Ovary (tissue), 3 donors: ENCODE results near the gene MOGAT3.

Experiments used
- EP300 ChIP-seq: sonication (generic); formaldehyde crosslinking; IDR thresholded peaks from one replicate; pipeline ENCODE4 v1.6.1; 2017; ENCODE audit warnings: antibody characterized with exemption
- POLR2A ChIP-seq: fragments of 450-650 bp; IDR thresholded peaks from one replicate; pipeline ENCODE4 v1.6.1; 2017; ENCODE audit warnings: antibody characterized with exemption, mild to moderate bottlenecking, moderate library complexity
- TF ChIP-seq, protein P1 (sequence below), 3 donors: fragments of 450-650 bp in 2 of 3; fragments of 200-600 bp in 1 of 3; IDR thresholded peaks; one replicate each; pipeline versions ENCODE4 v1.5.1 to v1.8.0; 2016 to 2022; ENCODE audit warnings: antibody characterized with exemption in 3 of 3, mild to moderate bottlenecking in 1 of 3
- donor health status: DM: no; HTN: no; CAD: no.

DNA sequence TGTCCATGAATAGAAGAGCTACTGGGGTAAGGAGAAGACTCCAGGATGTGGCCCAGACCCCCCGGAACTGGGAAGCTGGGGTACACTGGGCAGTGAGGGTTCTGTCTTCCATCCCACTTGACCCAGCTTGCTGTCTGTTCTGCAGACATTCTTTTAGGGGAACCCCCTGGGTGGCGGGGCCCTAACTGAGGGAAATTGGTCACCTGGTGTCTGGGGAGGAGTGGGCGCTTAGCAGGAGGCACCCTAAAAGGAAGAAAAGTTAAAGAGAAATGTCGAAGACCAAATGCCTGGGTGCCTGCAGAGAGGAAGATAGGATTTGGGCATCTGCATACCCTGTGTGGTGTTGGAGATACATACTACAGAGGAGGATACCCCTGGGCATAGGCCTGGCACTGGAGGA, 45.5 kb downstream of the MOGAT3 start:
- TF ChIP-seq POLR2A = no peak
- TF ChIP-seq, protein P1, sequence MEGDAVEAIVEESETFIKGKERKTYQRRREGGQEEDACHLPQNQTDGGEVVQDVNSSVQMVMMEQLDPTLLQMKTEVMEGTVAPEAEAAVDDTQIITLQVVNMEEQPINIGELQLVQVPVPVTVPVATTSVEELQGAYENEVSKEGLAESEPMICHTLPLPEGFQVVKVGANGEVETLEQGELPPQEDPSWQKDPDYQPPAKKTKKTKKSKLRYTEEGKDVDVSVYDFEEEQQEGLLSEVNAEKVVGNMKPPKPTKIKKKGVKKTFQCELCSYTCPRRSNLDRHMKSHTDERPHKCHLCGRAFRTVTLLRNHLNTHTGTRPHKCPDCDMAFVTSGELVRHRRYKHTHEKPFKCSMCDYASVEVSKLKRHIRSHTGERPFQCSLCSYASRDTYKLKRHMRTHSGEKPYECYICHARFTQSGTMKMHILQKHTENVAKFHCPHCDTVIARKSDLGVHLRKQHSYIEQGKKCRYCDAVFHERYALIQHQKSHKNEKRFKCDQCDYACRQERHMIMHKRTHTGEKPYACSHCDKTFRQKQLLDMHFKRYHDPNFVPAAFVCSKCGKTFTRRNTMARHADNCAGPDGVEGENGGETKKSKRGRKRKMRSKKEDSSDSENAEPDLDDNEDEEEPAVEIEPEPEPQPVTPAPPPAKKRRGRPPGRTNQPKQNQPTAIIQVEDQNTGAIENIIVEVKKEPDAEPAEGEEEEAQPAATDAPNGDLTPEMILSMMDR (IDR thresholded peaks at IDR 0.05) = no peak
- TF ChIP-seq EP300 = no peak
